ENCODE measurements around the gene VAMP1.
A peak's percentile ranks its signal among the peaks of the same experiment; 100 is the strongest.
"Not testable (repeated sequence)": the region's sequence is repeated elsewhere in the genome, so short reads cannot be mapped to it uniquely, and the experiment has no call there.

VAMP1 gene

DNA sequence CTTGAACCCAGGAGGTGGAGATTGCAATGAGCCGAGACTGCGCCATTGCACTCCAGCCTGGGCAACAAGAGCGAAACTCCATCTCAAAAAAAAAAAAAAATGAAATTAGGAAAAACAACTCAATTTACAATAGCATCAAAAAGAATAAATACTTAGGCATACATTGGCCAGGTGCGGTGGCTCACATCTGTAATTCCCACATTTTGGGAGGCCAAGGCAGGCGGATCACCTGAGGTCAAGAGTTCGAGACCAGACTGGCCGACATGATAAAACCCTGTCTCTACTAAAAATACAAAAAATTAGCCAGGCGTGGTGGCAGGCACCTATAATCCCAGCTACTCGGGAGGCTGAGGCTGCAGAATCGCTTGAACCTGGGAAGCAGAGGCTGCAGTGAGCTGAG is 42.7 kb downstream of the VAMP1 start:
- not testable (repeated sequence) for FAIRE-seq; DNase-seq (ENCODE audit: insufficient read length, low spot score)

DNA sequence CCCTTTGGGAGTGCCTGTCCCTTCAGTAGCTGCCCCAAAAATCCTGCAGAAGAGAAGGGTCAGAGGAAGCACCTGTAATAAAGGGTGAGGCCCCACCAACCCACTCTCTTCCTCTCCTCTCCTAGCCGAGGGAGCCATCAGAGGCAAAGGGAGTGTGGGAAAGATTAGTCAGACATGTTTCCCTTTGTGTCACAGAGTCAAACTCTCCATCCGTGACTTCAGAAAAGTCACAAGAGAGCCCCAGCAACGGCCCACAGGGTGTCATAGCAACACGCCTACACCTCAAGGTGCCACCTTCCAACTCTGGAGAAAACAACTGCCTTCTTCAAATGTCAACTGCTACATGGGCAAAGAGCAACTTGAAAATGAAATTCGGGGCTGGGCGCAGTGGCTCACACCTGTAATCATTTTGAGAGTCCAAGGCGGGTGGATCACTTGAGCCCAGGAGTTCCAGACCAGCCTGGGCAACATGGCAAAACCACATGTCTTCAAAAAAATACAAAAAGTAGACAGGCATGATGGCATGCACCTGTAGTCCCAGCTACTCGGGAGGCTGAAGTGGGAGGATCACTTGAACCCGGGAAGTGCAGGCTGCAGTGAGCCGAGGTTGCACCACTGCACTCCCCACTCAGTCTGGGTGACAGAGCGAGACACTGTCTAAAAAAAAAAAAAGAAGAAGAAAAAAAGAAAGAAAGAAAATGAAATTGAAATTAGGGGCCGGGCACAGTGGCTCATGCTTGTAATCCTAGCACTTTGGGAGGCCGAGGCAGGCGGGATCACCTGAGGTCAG is 43.4 kb downstream of the VAMP1 start:
- DNase-seq (ENCODE audit: insufficient read length, low spot score) (no peak), FAIRE-seq (no peak)

DNA sequence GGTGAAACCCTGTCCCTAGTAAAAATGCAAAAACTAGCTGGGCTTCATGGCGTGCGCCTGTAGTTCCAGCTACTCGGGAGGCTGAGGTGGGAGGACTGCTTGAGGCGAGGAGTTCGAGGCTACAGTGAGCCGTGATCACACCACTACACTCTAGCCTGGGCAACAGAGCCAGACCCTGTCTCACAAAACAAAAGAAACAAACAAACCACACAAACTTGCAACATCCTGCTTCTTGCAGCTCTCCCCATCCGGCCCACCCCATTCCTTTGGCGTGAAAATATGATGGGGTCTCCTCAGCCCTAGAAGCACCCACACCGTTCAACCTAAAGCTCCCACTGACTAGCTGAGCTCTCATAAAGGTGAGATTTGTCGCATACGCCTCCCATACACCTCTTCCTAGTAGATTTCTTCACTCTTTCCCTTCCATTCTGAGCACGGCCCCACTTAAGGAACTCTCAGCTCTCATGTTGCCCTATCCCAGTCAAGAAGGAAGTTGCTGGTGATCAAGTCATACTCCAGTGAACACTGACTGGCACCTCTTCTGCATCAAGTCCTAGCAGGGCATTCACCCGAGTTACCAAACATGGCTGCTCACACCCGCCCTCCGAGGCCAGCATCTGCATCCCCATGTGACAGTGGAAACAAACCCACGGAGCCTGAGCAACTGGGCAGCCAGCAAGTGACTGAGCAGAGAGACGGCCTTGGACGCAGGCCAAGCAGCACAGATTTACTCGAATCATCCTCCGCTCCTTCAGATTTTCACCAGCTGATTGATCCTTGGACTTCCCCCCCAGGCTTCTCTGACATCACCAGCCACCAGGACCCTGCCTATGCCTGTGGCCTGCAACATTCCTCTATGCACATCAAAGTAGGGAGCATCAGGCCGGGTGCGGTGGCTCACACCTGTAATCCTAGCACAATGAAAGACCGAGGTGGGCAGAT is 44.6 kb downstream of the VAMP1 start:
- FAIRE-seq = no peak
- no peak for DNase-seq (ENCODE audit: insufficient read length, low spot score)

DNA sequence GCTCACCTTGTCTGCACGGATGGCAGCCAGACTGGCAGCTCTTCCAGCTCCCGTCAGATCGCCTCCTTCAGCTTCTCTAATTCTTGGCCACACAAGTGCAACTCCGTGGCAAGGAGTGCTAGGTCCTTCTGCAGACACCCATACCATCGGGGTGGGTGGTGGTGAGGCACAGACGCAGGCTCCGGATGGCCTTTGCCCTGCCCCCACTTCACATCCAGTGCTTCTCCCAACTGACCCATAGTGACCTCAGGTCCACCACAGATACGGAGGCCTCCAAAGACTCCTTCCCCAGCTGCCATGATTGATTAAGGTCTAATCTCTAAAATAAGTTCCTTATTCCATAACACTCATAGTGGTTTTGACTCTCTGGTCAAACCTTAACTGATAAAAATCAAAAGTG is 45.6 kb downstream of the VAMP1 start:
- DNase-seq (ENCODE audit: insufficient read length, low spot score) = no peak
- FAIRE-seq = no peak

DNA sequence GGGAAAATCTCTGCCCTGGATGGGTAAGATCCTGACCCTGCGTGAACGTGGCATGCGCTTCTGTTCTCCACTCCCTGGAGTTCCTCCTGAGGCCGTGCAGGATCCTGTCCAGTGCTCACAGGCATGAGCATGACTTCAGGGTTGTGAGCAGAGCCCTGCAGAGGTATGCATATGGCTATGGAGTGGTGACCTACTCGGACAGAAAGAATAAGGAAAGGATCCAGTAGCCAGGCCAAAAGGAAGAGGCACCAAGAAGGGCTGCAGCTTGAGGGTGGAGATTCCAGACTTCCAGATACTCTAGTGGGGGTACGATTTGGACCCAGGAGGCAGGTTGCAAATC is 46.5 kb downstream of the VAMP1 start:
- FAIRE-seq = no peak

DNA sequence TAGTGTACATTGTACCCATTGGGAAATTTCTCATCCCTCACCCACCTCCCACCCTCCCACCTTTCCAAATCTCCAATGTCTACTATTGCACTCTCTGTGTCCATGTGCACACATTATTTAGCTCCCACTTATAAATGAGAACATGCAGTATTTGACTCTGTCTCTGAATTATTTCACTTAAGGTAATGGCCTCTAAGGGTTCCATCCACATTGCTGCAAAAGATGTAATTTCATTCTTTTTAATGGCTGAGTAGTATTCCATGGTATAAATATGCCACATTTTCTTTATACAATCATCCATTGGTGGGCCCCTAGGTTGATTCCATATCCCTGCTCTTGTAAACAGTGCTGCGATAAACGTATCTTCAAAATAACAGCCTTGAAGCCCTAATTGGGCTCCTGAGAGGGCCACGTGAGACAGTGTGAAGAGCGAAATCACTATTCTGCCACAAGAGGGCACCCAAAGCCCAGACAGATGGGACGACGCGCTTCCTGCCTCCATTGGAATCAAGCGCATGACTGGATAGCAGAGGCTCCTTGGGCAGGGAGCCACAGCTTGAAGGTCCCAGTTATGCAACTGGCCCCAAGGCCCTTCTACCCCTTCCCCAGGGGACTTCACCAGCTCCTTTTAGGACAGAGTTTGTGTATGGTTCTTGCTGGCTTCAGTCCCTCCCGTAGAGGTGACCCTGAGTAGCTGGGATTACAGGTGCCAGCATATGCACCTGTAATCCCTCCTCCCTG is 47.0 kb downstream of the VAMP1 start:
- DNase-seq (ENCODE audit: insufficient read length, low spot score) = peak; percentile 96
- FAIRE-seq = peak; percentile 95

More for the DNA sequence above, 46.5 kb downstream of the VAMP1 start:
- no peak for DNase-seq (ENCODE audit: insufficient read length, low spot score)

DNA sequence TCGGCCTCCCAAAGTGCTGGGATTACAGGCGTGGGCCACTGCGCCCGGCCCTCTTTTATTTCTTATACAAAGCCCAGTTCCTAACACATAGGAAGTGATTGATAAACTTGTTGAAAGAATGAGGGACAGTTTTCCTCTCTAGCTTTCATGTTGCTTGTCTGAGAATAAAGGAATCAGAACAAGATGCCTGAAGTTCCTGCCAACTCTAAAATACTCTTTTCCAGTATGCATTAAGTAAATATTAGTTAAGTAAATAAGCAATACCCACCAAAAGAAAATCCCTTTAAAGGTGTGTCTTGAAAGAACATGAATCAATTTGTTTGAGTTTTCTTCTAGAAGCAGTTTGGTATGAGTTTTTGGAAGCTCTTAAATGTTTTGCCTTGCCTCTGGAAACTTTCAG is 50.1 kb downstream of the VAMP1 start:
- FAIRE-seq = no peak

DNA sequence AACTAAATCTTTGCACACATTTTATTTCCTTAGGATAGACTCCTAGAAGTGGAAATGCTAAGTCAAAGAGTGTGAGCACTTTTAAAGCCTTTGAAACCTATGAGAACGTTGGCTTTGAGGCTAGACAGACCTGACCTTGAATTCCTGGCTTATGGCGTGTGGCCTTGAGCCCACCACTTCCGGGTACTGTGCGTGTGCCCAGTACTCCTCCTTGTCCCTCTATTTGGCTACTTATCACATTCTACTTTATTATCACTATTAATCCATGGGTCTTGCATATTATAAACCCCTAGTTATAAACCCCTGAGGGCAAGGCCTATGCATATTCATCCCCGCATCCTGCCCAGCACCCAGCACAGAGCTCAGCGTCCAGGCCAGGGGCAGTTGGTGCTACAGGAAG is 51.7 kb downstream of the VAMP1 start:
- DNase-seq (ENCODE audit: insufficient read length, low spot score) (no peak), FAIRE-seq (no peak)

More for the DNA sequence above, 50.1 kb downstream of the VAMP1 start:
- DNase-seq (ENCODE audit: insufficient read length, low spot score) = no peak

DNA sequence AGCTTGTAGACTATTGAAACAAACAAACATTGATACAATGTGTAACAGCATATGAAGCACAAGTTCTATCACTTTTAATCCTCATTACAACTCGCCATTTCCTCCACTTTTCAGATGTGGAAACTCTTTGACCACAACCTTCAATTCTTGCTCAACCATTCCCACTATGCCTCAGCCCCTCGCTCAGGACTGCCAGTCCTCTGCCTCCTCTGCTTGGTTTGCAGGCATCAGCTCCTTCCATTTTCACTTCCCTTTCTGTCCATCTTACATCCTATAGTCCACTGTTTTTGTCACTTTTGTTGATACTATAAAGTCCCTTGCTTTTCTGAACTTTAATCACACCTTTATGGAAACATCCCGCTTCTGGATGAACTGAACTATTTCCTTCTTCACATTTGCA is 53.9 kb downstream of the VAMP1 start:
- no peak for DNase-seq (ENCODE audit: insufficient read length, low spot score)
- no peak for FAIRE-seq
